Small intestine (tissue), 7 donors: ENCODE results near the gene TANK. TPM values are rescaled to one million over a fixed set of nuclear protein-coding genes. Genes with fewer than 3 reads are reported as not detected.

ENCODE experiments used
- DNase-seq, 2 donors: peaks; one replicate each; pipeline versions ENCODE4 v3.0.0 to v3.0.0-alpha.2; 2013
- FAIRE-seq: peaks from 2 replicates; lab custom pipeline; 2012; peaks lifted over from hg19 to GRCh38; lab: Jason Lieb, UNC
- H3K27ac ChIP-seq, 3 donors: one replicate each; pipeline ENCODE4 v1.5.1; 2013; ENCODE audit warnings: low read length in 2 of 3, mild to moderate bottlenecking in 2 of 3, control low read depth in 1 of 3, inconsistent platforms in 1 of 3, low read depth in 1 of 3, moderate library complexity in 1 of 3
- H3K27me3 ChIP-seq, 3 donors: one replicate each; pipeline ENCODE4 v1.6.1; 2013; ENCODE audit warnings: low read length in 3 of 3, inconsistent platforms in 1 of 3; ENCODE audit not compliant: control insufficient read depth in 3 of 3, insufficient read depth in 3 of 3
- H3K36me3 ChIP-seq, 3 donors: one replicate each; pipeline ENCODE4 v1.6.1; 2013; ENCODE audit warnings: low read length in 3 of 3, inconsistent platforms in 1 of 3, low read depth in 1 of 3, mild to moderate bottlenecking in 1 of 3, moderate library complexity in 1 of 3; ENCODE audit not compliant: control insufficient read depth in 3 of 3, insufficient read depth in 2 of 3
- H3K4me1 ChIP-seq, 3 donors: one replicate each; pipeline ENCODE4 v1.6.1; 2013; ENCODE audit warnings: low read length in 2 of 3, inconsistent platforms in 1 of 3, low read depth in 1 of 3, mild to moderate bottlenecking in 1 of 3, moderate library complexity in 1 of 3; ENCODE audit not compliant: control insufficient read depth in 3 of 3, insufficient read depth in 2 of 3
- H3K4me3 ChIP-seq, 3 donors: one replicate each; pipeline ENCODE4 v1.5.1; 2013; ENCODE audit warnings: low read length in 3 of 3, control low read depth in 1 of 3, inconsistent platforms in 1 of 3, low read depth in 1 of 3, mild to moderate bottlenecking in 1 of 3, moderate library complexity in 1 of 3
- H3K9me3 ChIP-seq, 2 donors: one replicate each; pipeline ENCODE4 v1.6.1; 2013; ENCODE audit warnings: low read depth in 1 of 2, low read length in 1 of 2; ENCODE audit not compliant: control insufficient read depth in 2 of 2, insufficient read depth in 1 of 2
- WGBS, 3 donors: extraction: QIAGEN DNeasy Blood & Tissue Kit; methylation state at CpG; one replicate each; pipeline ENCODE4 v1.1.7; 2013; 5-methylcytosine and 5-hydroxymethylcytosine counted together
- polyA plus RNA-seq, 4 donors: library from polyadenylated mRNA; stranded (reverse) in 3 of 4; unstranded in 1 of 4; fragments of 200-250 nt in 3 of 4; fragments of 120-200 nt in 1 of 4; gene quantifications; one replicate each; pipeline versions ENCODE4 v1.2.1 to v1.2.3, GENCODE V29; 2013
- donor health status: healthy with polysubstance abuse.
- donor health status: control.
- donor health status: control.
- donor health status: Bipolar disorder and iron deficiency.
- donor health status: healthy.

Gene TANK
- polyA plus RNA-seq, 4 donors, result 27.7 to 54.8 (median 37.1) TPM

- H3K27me3 ChIP-seq, result no peaks in the 10 kb centered on the region
- H3K36me3 ChIP-seq, result no peaks in the 10 kb centered on the region
- DNase-seq (no peak), FAIRE-seq (no peak)
- H3K27ac ChIP-seq, result no peak overlapping the region
- no peaks in the 10 kb centered on the region for H3K4me1 ChIP-seq
- H3K9me3 ChIP-seq, result peaks cover 0 to 5% of the 10 kb centered on the region in 2 donors
- H3K4me3 ChIP-seq, result no peak overlapping the region
Observed at GRCh38 chr2:161152302-161152701, 7.9 kb upstream of the TANK start.

GRCh38 chr2:161158882-161159281 is 1.3 kb upstream of the TANK start:
- 84 to 93% (median 91%) methylated on average over 2 of the region's 2 CpGs for WGBS, 3 donors
- no peak for DNase-seq
- Histone ChIP-seq H3K27ac (no peak overlapping the region), H3K9me3 (no peaks in the 10 kb centered on the region), H3K27me3 (no peaks in the 10 kb centered on the region), H3K36me3 (no peaks in the 10 kb centered on the region), H3K4me1 (peaks cover 0 to 5% (median 0%) of the 10 kb centered on the region in 3 donors), H3K4me3 (no peak overlapping the region)
- no peak for FAIRE-seq

GRCh38 chr2:161159456-161160225 is 587 bp upstream of the TANK start:
- Histone ChIP-seq H3K27ac (peak overlapping the region in 2 of 3 donors; percentile 75 to 82), H3K4me1 (peaks cover 0 to 5% (median 0%) of the 10 kb centered on the region in 3 donors), H3K27me3 (no peaks in the 10 kb centered on the region), H3K9me3 (no peaks in the 10 kb centered on the region), H3K36me3 (no peaks in the 10 kb centered on the region), H3K4me3 (peak overlapping the region in 2 of 3 donors; percentile 30 to 100)
- DNase-seq (peak in 1 of 2 donors; percentile 7), FAIRE-seq (no peak)
- 11 to 17% (median 15%) methylated on average over 9 of the region's 9 CpGs for WGBS, 3 donors

GRCh38 chr2:161161074-161161706 is 962 bp downstream of the TANK start:
- DNase-seq (no peak), FAIRE-seq (no peak)
- Histone ChIP-seq H3K9me3 (no peaks in the 10 kb centered on the region), H3K27ac (peak overlapping the region; percentile 92 to 96 (median 96)), H3K27me3 (no peaks in the 10 kb centered on the region), H3K4me1 (peaks cover 0 to 5% (median 0%) of the 10 kb centered on the region in 3 donors), H3K36me3 (no peaks in the 10 kb centered on the region), H3K4me3 (peak overlapping the region; percentile 62 to 100 (median 86))
- WGBS, 3 donors, result 3 to 8% (median 3%) methylated on average over 13 of the region's 13 CpGs

- FAIRE-seq (no peak), DNase-seq (no peak)
- Histone ChIP-seq H3K4me3 (no peak overlapping the region), H3K27me3 (no peaks in the 10 kb centered on the region), H3K4me1 (peaks cover 0 to 5% (median 0%) of the 10 kb centered on the region in 3 donors), H3K36me3 (peaks cover 0 to 4% (median 3%) of the 10 kb centered on the region in 3 donors), H3K27ac (no peak overlapping the region), H3K9me3 (no peaks in the 10 kb centered on the region)
- 70 to 81% (median 72%) methylated on average over 2 of the region's 2 CpGs for WGBS, 3 donors
Observed at GRCh38 chr2:161163440-161163839, 3.2 kb downstream of the TANK start.

GRCh38 chr2:161164161-161164560 is 3.9 kb downstream of the TANK start:
- H3K27me3 ChIP-seq, result no peaks in the 10 kb centered on the region
- H3K36me3 ChIP-seq, result peaks cover 0 to 4% (median 3%) of the 10 kb centered on the region in 3 donors
- WGBS, 3 donors, result 67 to 72% (median 71%) methylated on average over 6 of the region's 6 CpGs
- H3K4me3 ChIP-seq, result no peak overlapping the region
- H3K9me3 ChIP-seq, result no peaks in the 10 kb centered on the region
- FAIRE-seq (no peak), DNase-seq (no peak)
- peaks cover 0 to 5% (median 0%) of the 10 kb centered on the region in 3 donors for H3K4me1 ChIP-seq
- H3K27ac ChIP-seq, result no peak overlapping the region

- H3K4me1 ChIP-seq, result peaks cover 0 to 2% (median 0%) of the 10 kb centered on the region in 3 donors
- no peak overlapping the region for H3K27ac ChIP-seq
- peaks cover 0 to 4% (median 3%) of the 10 kb centered on the region in 3 donors for H3K36me3 ChIP-seq
- DNase-seq (no peak), FAIRE-seq (no peak)
- H3K9me3 ChIP-seq, result no peaks in the 10 kb centered on the region
- H3K4me3 ChIP-seq, result no peak overlapping the region
- no peaks in the 10 kb centered on the region for H3K27me3 ChIP-seq
Observed at GRCh38 chr2:161165266-161165665, 5.0 kb downstream of the TANK start.

- no peak overlapping the region for H3K27ac ChIP-seq
- FAIRE-seq (no peak), DNase-seq (no peak)
- H3K4me3 ChIP-seq, result no peak overlapping the region
- H3K27me3 ChIP-seq, result no peaks in the 10 kb centered on the region
- H3K4me1 ChIP-seq, result peaks cover 0 to 3% (median 2%) of the 10 kb centered on the region in 3 donors
- 76 to 92% (median 82%) methylated on average over 1 of the region's 1 CpG for WGBS, 3 donors
- peaks cover 0 to 4% (median 3%) of the 10 kb centered on the region in 3 donors for H3K36me3 ChIP-seq
- no peaks in the 10 kb centered on the region for H3K9me3 ChIP-seq
Observed at GRCh38 chr2:161165811-161166210, 5.6 kb downstream of the TANK start.
